ENCODE measurements around the gene SULT1C4. TPM values are rescaled to one million over a fixed set of nuclear protein-coding genes. Genes with fewer than 3 reads are reported as not detected.

Gene SULT1C4
- total and polyA plus RNA-seq, 8 donors: 0.42 to 5.0 (median 0.67) TPM

GRCh38 chr2:108404784-108405397 is 27.1 kb downstream of the SULT1C4 start:
- no peak for DNase-seq
- H3K27me3 ChIP-seq: no peaks in the 10 kb centered on the region
- TF ChIP-seq CTCF (IDR thresholded peaks at IDR 0.05): no peak
- intact Hi-C loops (cut with DNase I): no loop called here
- no peaks in the 10 kb centered on the region for H3K36me3 ChIP-seq
- H3K4me3 ChIP-seq: no peak overlapping the region
- ATAC-seq: no peak
- no peaks in the 10 kb centered on the region for H3K9me3 ChIP-seq
- H3K4me1 ChIP-seq: no peaks in the 10 kb centered on the region
- no peak for FAIRE-seq
- no peak overlapping the region for H3K27ac ChIP-seq
- 66 to 75% methylated on average over 4 of the region's 4 CpGs for WGBS, 2 donors

DNA sequence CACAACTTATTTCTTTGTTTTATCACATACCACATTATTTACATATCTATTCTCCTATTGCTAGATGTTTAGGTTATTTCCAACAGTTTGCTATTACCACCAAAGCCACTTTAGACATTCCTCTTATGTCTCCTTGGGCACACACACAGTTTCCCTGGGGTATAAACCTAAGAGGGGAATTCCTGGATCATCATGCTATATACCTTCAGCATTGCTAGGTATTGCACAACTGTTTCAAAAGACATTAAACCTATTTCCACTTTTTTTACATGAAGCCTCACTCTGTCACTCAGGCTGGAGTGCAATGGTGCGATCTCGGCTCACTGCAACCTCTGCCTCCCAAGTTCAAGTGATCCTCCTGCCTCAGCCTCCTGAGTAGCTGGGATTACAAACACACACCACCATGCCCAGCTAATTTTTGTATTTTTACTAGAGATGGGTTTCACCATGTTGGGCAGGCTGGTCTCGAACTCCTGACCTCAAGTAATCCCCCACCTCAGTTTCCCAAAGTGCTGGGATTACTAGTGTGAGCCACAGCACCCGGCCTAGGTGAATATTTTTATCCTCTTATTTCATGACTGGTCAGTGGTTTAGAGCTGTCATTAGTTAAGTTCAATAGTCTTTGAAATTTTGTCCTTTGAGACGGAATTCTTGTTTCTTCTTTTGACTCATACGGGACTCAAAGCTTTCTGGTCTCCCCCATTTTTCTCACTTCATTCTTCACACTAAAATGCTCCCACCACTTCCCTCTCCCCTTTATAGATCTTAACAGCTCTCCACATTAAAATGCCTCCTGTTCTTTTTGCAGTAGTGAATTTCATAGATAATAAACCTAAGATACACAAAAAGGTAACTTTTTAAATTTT is 30.3 kb downstream of the SULT1C4 start:
- Histone ChIP-seq H3K27me3 (no peaks in the 10 kb centered on the region), H3K9me3 (no peaks in the 10 kb centered on the region), H3K27ac (no peak overlapping the region), H3K4me1 (no peaks in the 10 kb centered on the region), H3K36me3 (no peaks in the 10 kb centered on the region), H3K4me3 (no peak overlapping the region)
- intact Hi-C loops (cut with DNase I): no loop called here
- ATAC-seq: no peak
- FAIRE-seq: no peak
- no peak for DNase-seq
- TF ChIP-seq CTCF (IDR thresholded peaks at IDR 0.05): no peak
- 83 to 85% methylated on average over 6 of the region's 6 CpGs for WGBS, 2 donors

GRCh38 chr2:108409768-108410167 is 32.0 kb downstream of the SULT1C4 start:
- FAIRE-seq (no peak), DNase-seq (no peak), ATAC-seq (no peak)
- no peaks in the 10 kb centered on the region for H3K27me3 ChIP-seq
- no peak overlapping the region for H3K4me3 ChIP-seq
- no peaks in the 10 kb centered on the region for H3K36me3 ChIP-seq
- H3K4me1 ChIP-seq: no peaks in the 10 kb centered on the region
- 82 to 88% methylated on average over 1 of the region's 1 CpG for WGBS, 2 donors
- H3K27ac ChIP-seq: no peak overlapping the region
- H3K9me3 ChIP-seq: no peaks in the 10 kb centered on the region
- intact Hi-C loops (cut with DNase I): no loop called here
- TF ChIP-seq CTCF (IDR thresholded peaks at IDR 0.05): no peak

DNA sequence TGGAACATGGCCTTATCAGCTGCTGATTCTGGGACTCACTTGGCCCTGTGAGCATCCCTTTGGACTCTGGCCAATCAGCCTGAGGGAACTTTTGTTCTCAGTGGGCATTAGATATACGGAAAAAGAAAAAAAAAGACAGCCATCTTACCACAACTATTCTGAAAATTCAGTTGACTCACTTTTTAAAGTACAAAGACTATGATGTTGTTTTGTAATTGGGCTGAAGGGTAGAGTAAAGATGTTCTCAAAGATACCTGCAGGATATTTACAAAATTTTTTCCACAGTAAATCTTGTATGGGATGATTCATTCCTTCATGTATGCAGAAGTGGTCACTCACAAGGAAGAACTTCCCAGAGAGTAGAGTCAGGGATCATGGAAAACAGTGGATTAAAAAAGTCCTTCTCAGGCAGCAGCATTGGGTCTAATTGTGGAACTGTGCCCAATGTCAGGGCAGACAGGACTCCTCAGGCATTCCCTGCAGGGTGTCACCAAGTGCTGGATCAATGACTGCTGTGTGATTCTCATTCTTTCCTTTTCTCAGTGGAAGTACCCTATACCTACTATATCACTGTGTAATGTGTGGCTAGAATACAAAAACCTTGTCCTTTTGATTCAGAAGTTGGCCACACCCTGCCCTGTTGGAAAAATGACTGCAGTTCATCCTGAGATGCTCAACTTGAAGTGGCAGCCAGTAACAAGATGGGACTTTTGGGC is 35.4 kb downstream of the SULT1C4 start:
- ATAC-seq: no peak
- no peaks in the 10 kb centered on the region for H3K27me3 ChIP-seq
- no peaks in the 10 kb centered on the region for H3K36me3 ChIP-seq
- H3K4me3 ChIP-seq: no peak overlapping the region
- WGBS, 2 donors: 58 to 69% methylated on average over 1 of the region's 1 CpG
- intact Hi-C loops (cut with DNase I): no loop called here
- no peaks in the 10 kb centered on the region for H3K9me3 ChIP-seq
- no peaks in the 10 kb centered on the region for H3K4me1 ChIP-seq
- DNase-seq: no peak
- TF ChIP-seq CTCF (IDR thresholded peaks at IDR 0.05): no peak
- no peak overlapping the region for H3K27ac ChIP-seq
- FAIRE-seq: no peak
